ENCODE data around the gene CCND2.
"Not testable (repeated sequence)": the region's sequence is repeated elsewhere in the genome, so short reads cannot be mapped to it uniquely, and the experiment has no call there.

CCND2 gene

DNA sequence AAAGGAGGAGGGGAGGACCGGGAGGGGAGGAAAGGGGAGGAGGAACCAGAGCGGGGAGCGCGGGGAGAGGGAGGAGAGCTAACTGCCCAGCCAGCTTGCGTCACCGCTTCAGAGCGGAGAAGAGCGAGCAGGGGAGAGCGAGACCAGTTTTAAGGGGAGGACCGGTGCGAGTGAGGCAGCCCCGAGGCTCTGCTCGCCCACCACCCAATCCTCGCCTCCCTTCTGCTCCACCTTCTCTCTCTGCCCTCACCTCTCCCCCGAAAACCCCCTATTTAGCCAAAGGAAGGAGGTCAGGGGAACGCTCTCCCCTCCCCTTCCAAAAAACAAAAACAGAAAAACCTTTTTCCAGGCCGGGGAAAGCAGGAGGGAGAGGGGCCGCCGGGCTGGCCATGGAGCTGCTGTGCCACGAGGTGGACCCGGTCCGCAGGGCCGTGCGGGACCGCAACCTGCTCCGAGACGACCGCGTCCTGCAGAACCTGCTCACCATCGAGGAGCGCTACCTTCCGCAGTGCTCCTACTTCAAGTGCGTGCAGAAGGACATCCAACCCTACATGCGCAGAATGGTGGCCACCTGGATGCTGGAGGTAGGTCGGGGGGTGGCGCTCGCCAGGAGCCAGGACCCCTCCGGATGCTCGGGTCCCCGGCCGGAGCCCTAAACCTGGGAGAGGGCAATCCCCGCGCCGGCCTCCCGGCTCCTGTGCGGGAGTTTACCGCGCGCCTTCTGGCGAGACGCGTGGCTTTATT is at the start of gene CCND2:
Gene CCND2, plus strand, starts transcription at position 111 of the 744 bp plus-strand sequence. Its CDS starts 279 bp downstream, at position 390.
- DNase-seq = peak; percentile 94

DNA sequence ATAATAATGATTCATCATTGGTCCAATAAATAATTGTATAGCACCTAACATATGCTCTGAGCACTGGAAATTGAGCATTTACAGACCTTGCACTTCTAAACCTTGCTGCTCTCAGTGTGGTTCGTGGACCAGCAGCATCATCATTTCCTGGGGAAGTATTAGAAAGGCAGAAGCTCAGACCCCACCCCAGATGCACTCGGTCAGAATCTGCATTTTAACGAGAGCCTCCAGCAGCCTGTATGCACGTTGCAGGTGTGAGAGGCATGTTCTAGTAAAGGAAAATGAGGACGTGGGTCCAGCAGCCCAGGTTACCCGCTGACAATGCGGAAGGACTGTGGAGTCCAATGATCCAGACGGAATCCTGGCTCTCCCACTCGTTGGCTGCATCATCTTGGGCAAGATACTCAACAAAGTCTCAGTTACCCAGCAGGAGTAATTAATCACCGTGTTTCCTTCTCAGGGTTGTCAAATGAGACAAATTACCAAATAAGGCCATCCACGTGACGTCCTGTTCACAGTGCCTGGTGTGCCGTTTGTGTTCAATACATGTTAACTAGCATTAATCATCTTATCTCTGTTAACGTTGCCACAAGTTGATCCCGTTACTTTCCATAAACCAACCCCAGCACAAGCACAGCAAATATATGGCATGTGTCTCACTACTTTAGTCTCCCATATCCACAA is 49.2 kb upstream of the CCND2 start:
- no peak for DNase-seq

DNA sequence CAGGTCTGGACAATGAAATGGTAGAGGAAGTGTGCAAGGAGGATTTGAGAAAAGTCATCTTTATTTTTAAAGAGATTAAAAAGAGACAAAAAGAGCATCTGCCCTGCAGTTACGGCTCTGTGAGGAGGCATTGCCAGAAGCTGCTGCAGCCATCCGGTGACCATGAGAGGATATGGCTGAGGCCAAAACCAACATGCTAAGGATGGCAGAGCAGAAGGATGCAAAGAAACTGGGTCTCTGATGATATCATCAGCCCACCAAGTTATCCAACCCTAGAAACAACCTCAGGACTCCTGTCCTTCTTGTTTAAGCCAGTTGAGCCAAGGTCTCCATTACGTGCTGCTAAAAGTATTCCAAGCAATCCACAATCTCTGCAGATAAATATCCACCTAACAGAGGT is 48.0 kb upstream of the CCND2 start:
- DNase-seq = no peak

DNA sequence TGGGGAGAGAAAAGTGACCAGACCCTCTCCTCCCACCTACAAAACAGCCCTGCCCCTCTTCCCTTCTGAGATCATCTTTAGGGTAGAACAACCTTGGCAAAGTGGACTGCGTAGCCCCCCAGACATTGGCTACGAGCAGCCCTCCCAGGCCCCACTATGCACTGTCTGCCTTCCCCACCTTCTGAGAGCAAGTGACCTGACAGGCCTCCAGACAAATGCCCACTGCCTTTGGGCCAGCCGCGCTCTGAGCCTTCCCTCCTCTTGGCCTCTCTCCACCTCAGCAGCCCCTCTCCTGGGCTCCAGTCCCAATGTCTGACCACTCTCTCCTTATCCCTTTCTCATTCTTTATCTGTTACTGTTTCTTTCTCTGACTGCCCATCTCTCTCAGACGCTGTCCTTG is 46.5 kb upstream of the CCND2 start:
- no peak for DNase-seq

DNA sequence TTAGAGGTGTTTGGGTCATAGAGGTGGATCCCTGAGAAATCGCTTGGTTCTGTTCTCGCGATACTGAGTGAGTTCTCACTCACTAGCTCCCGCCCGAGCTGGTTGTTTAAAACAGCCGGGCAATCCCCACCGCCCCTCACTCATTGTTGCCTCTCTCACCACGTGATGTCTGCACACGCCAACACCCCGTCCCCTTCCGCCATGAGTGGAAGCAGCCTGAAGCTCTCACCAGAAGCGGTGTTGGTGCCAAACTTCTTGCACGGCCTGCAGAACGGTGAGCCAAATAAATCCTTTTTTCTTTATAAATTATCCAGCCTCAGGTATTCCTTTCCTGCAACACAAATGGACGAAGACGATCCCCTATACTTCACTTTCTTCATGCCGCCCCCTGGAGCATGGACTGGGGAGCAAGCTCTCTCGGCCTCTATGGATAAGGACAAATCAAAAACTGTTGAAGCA is 45.4 kb upstream of the CCND2 start:
- no peak for DNase-seq

DNA sequence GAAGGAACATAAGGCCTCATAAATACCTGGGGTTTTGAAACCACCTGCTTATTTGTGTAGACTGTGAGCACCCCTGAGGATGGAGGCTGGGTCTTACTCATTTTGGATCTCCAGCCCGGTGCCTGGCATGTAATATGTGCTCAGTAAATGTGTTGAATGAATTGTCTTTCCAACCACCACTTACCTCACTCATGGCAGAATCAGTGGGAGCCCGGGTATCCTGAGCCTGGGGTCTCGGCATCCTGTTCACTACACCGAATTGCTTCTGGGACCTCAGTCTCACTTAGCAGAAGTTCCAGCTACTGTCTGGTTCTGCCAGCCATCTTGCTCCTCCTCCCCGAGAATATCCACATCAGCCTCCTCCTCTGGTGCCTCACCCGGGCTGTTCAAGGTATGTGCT is 43.0 kb upstream of the CCND2 start:
- no peak for DNase-seq

DNA sequence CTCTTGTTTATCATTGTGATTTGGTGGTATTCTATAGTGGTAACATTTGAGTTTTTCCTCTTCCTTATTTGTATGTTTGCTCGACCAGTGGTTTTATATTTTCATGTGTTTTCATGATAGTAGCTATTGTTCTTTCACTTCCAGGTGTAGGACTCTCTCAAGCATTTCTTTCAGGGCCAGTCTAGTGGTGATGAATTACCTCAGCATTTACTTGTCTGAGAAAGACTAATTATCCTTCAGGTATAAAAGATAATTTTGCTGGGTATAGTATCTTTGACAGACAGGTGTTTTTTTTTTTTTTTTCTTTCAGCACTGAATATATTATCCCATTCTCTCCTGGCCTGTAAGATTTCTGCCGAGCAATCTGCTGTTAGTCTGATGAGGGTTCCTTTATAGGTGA is 35.0 kb upstream of the CCND2 start:
- DNase-seq = no peak

DNA sequence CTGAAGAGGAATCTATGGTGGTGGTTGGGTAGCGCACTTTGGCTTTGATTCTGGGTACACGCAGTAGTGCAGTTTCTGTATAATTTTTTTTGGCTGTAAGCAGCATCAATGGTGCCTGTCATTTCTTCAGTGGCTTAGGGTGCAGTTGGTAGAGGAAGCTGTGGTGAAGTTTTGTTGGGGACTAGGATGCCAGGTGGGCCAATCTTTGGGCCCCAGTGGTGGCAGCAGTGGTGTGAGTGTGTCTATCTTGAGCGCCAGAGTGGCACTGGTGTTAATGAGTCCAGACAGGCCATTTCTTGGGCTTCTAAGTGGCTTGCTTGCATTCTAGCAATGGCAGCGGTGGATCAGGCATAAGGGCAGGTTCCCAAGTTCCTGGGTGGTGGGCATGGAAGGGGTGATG is 33.8 kb upstream of the CCND2 start:
- DNase-seq = no peak

DNA sequence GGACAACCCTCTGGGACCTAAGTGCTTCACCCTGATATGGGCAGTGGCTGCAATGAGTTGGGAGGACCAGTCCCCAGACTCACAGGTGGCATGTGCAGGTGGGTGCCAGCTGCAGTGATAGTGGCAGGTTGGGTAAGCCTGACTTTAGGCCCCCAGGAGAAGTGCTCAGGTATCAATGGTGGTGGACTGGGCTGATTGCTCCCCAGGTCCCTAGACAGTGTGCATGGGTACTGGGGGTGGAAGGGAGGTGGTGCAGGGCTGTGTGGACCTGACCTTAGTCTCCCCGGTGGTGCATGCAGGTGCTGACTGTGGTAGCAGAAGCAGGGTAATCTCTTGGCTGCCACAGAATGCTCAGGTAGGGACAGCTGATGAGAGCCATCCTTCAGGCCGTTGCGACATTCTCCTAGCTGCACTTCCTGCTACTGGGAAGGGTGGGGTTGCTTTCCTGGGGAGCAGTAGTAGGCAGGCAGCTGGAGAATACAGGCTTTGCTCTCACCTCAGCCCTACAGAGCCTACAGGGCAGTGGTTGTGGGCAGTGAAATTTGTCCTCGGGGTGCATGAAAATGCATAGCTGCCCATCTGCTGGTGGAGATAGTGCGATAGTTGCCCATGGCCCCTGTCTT is 33.3 kb upstream of the CCND2 start:
- DNase-seq = no peak

DNA sequence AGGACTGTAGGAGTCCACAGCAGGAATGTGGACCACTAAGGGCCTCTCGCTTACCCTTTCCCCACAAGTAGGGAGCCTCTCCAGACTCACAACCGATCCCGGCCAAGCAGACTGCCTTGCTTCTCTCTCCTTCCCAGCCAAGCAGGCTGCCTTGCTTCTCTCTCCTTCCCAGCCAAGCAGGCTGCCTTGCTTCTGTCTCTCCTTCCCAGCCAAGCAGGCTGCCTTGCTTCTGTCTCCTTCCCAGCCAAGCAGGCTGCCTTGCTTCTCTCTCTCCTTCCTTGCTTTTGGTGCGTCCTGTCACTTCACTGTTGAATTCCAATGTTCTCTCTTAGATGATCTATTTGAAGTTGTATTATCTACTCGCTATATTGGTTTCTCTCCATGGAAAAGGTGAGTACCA is 32.6 kb upstream of the CCND2 start:
- no peak for DNase-seq

DNA sequence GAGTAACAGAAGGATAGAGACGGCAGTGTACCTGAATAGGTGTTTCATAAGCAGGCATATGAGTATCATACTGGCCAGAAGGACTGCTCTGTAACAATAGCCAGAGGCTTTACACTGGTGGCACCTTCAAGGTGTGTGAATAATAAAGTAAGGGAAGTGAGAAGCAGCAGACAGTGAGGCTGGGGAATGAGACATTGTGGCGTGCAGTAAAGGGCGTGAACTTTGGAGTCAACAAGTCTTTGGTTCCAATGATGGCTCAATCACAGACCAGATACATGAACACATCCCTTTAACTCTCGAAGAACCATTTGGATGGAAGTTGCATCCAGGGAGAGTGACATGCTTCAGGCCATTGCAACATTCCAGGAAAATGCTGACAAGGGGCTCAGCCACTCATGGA is 32.0 kb upstream of the CCND2 start:
- DNase-seq = no peak

DNA sequence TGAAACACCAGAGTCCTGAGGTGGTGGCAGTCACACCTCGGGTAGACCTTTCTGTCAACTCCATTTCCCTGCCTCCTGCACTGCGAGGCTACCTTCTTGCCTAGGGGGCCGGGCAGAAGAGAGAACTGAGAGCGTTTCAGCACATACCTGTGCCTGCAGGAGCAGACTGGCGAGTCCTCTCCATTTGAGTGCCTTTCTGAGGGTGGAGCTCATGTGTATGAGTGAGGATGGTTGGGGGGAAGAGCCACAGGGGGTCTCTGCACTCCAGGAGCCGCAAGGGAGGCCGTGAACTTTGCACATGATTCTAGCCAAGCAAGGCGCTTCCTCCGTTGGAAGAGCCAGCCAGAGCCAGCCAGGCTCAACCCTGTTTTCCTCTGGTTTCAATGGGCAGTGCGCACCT is 31.0 kb upstream of the CCND2 start:
- DNase-seq = no peak

DNA sequence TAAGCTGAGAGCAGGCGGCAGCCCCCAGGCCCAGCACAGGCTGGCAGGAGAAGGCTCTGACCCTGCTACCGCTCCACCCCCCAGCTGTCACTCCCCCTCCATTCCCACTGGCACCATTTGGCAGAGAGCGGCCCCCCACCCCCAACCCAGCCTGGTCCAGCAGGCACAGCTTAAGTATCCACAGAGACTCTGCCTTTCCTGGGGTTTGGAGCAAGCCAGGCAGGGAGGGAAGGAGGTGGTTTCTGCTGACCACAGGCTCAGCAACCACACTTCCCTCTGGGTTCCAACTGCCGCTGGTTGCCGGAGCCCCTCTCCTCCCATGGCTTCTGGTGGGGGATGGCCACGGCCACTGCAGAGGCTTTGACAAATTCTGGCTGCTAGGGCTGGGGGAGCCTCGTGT is 30.5 kb upstream of the CCND2 start:
- DNase-seq = no peak

DNA sequence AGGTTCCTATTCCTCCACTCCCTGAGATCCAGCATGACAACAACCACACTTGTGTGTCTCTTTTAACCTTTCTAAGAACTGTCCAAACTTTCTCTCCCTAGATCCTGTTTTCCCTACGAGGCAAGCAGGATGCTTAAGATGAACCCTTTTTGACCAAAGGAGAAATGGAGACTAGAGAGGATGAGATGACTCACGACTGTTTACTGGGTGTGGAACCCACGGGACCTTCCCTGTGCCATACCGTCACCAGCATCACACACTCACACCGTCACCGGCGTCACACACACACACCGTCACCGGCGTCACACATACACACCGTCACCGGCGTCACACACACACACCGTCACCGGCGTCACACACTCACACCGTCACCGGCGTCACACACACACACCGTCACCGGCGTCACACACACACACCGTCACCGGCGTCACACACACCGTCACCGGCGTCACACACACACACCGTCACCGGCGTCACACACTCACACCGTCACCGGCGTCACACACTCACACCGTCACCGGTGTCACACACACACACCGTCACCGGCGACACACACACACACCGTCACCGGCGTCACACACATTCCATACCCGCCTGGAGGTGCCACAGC is 30.0 kb upstream of the CCND2 start:
- DNase-seq = not testable (repeated sequence)

DNA sequence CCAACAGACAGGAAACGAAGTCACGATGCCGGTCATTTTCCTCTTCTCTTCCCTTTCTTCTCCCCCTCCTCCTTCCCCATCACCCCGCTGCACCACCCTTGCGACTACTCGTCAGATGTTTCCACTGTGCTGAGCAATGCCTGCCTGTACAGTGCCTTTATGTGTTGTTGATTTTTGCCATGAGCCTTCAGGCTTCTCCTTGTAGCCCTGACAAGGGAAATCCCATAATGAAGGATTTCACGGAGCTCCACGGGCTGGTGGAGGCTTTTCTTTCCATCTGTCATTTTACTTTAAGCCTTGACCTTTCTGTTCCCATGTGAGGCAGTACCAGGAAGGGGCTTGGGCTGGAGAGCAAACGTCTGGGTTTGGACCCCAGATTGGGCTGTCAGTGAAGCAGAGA is 28.7 kb upstream of the CCND2 start:
- DNase-seq = no peak

DNA sequence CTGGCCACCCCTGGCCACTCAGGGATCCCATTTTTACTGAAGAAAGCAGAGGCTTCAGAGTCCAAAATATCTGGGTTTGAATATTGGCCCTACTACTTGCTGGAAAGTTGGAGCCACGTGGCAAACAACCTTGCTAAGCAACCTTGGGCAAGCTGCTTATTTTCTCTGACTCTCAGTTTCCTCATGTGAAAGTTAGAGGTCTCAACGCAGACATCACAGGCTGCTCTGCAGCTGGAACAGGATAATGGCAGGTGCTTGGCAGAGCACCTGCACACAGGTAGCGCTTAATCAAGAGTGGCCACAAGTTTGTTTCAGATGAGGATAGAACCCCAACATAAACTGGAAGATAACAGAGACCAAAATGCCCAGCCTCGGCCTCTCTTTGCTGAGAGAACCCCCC is 28.1 kb upstream of the CCND2 start:
- no peak for DNase-seq

DNA sequence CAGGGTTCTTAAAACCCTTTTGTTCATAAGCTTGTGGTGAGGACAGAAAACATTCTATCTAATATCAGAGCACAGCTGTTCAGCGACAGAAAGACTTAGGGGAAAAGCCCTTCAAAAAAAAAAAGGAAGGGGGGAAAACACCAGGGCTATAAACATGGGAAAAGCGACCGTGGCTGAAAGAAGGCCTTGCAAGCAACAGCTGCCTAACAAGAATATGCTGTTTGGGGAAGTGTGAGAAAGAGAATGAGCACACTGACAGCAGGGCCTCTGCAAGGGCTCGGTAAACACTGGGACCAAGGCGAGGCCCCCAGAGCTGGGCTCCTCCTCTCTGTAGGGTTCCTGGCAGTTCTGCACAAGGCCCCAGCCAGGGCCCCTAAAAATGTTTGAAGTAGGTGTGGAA is 27.4 kb upstream of the CCND2 start:
- no peak for DNase-seq

DNA sequence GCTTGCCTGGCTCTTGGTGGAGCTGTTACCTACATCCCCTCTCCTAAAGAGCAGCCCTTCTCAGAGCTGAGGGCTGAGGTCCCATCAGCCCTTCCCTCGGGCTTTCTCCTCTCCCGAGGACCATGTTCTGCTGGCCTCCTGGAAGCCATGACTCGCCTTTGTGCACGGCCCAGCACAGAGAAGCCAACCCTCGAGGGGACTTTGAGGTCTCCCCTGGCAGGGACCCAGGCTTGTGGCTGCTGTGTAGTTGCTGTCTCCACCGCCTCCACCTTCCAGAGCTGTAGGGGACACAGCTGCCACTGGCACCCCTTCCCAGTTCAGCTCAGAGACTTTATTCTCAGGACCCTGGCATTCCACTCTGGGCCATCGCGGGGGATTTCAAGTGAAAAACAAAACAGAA is 22.9 kb upstream of the CCND2 start:
- DNase-seq = no peak

DNA sequence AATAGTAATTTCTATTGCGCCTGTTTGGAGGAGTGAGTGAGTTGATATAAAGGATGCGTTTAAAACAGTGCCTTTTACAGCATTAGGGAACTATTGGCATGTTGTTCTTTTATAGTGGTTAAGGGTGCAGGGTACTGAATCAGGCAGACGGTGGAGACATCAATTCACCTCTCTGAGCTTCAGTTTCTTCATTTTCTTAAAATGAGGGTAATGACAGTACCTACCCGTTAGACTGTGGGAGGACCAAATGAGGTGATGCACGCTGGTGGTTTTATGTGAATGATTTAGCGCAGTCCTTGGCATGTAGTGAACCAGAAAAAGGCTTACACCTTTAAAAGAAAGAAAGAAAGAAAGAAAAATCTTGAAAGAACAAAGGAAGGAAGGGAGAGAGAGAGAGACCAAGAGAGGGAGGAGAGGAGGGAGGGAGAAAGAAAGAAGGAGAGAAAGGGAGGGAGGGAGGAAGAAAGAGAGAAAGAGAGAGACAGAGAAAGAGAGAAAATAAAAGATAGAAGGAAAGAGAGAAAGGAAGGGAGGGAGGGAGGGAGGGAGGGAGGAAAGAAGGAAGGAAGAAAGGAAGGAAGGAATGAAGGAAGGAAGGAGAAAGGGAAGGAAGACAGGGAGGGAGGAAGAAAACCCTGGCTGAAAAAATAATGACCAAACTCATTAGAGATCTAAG is 22.2 kb upstream of the CCND2 start:
- DNase-seq = no peak

DNA sequence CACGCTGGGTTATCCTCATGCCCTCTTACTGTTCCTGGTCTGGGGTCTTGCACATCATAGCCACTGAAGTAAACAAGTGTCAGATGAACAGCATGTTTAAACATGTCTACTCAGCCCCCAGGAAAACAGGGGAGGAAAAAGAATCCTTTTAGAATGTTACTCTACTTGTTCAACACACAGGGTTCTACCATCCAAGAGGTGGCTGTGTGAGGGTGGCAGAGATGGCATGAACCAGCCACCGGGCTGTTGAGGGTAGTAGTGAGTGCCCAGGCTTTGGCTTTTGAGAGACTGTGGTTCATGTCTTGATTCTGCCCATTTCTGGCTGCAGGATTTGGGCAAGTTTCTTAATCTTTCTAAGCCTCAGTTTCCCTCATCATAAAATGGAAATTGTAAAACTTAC is 21.6 kb upstream of the CCND2 start:
- no peak for DNase-seq

DNA sequence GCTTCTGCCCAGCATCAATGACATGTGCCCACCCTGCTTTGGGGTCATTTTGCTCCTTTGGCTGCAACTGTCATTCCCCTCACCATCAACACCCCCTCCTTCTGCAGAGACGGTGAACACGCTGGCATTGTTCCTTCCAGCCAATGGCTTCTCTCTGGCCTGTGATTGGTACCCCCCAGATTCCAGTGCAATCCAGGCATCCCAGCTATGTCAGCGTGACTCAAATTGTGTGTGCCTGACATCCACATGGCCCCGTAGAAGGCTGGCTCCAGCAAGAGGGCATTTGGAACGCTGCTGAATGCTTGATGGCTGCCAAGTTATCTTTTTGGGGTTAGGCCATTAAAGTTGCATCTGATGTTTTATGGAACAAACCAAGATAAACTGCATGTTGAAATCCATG is 21.0 kb upstream of the CCND2 start:
- DNase-seq = no peak

DNA sequence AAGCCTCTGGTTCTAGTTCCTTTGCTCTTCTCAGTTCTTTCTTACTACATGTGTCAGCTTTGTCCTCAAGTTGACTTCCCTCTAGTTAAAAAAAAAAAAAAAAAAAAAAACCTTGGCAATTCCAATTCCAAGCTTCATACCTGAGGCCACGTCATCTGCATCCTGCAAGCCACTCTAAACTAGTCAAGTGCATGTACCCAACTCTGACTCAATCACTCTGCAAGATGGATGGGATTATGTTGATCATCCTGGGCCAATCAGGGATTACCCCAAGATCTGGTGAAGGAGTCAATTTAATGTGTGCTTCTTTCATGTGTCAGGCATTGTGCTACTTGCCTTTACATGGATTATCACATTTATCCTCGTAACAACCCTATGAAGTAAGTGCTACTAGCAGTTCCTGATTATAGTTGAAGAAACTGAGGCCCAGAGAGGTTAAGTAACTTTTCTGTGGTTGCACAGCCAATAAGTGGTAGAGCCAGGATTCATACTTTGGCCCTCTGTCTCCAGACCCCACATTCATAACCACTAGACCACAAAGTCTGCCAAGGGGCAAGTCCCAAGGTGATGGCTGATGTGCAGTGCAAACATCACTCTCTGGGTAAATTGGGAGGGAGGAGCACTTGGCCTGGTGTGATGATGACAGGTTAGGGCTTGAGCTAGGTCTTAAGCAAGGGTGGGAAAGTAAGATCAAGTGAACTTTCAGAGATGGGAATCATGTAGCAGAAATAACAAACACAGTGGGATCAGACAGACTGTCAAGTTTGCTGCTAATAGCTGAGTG is 17.3 kb upstream of the CCND2 start:
- DNase-seq = no peak
